HS-5 (cell line): ENCODE data around the gene RBM11.
"Not testable (repeated sequence)": the region's sequence is repeated elsewhere in the genome, so short reads cannot be mapped to it uniquely, and the experiment has no call there.

ENCODE experiments used
- DNase-seq: peaks from one replicate; pipeline ENCODE4 v3.0.0-alpha.2; 2012; ENCODE audit warnings: low read depth

The RBM11 gene

GRCh38 chr21:14215971-14216641 lies at the start of gene RBM11:
Gene RBM11, plus strand, starts transcription at chr21:14216157. Its CDS starts 30 bp downstream, at chr21:14216187.
- DNase-seq = peak; percentile 10

GRCh38 chr21:14166463-14167223 lies 49.3 kb upstream of the RBM11 start:
- DNase-seq = not testable (repeated sequence)

GRCh38 chr21:14206222-14206621 lies 9.7 kb upstream of the RBM11 start:
- DNase-seq = no peak

GRCh38 chr21:14210738-14211137 lies 5.2 kb upstream of the RBM11 start, which contains the start of gene LIPI:
Gene LIPI, minus strand, starts transcription at chr21:14210955. Its CDS starts 110 bp downstream, at chr21:14210845.
- no peak for DNase-seq

GRCh38 chr21:14213164-14213563 lies 2.8 kb upstream of the RBM11 start:
- DNase-seq = no peak

GRCh38 chr21:14223365-14223764 lies 7.4 kb downstream of the RBM11 start:
- no peak for DNase-seq

GRCh38 chr21:14229399-14229798 lies 13.4 kb downstream of the RBM11 start:
- no peak for DNase-seq

- no peak for DNase-seq
Observed at GRCh38 chr21:14235101-14235500, 19.1 kb downstream of the RBM11 start.

GRCh38 chr21:14236180-14236579 lies 20.2 kb downstream of the RBM11 start:
- no peak for DNase-seq

GRCh38 chr21:14239281-14239680 lies 23.3 kb downstream of the RBM11 start:
- DNase-seq = no peak

GRCh38 chr21:14241297-14241696 lies 25.3 kb downstream of the RBM11 start:
- DNase-seq = no peak

GRCh38 chr21:14243461-14243860 lies 27.5 kb downstream of the RBM11 start:
- no peak for DNase-seq

GRCh38 chr21:14243874-14244273 lies 27.9 kb downstream of the RBM11 start:
- DNase-seq = no peak

GRCh38 chr21:14244911-14245310 lies 29.0 kb downstream of the RBM11 start:
- no peak for DNase-seq

- DNase-seq = no peak
Observed at GRCh38 chr21:14245711-14246110, 29.8 kb downstream of the RBM11 start.

- DNase-seq = no peak
Observed at GRCh38 chr21:14251336-14251735, 35.4 kb downstream of the RBM11 start.

GRCh38 chr21:14259747-14260146 lies 43.8 kb downstream of the RBM11 start:
- DNase-seq = peak; percentile 19

- DNase-seq = no peak
Observed at GRCh38 chr21:14260174-14260764, 44.3 kb downstream of the RBM11 start.

GRCh38 chr21:14262039-14262438 lies 46.1 kb downstream of the RBM11 start:
- no peak for DNase-seq

- no peak for DNase-seq
Observed at GRCh38 chr21:14263879-14264278, 47.9 kb downstream of the RBM11 start.

GRCh38 chr21:14265023-14265422 lies 49.1 kb downstream of the RBM11 start:
- DNase-seq = no peak

- DNase-seq = no peak
Observed at GRCh38 chr21:14267076-14267475, 51.1 kb downstream of the RBM11 start.

- no peak for DNase-seq
Observed at GRCh38 chr21:14270631-14271030, 54.7 kb downstream of the RBM11 start.
